Brain pericyte (primary cell): ENCODE measurements around the gene ZFPM1.

Experiments
- DNase-seq: peaks from one replicate; pipeline ENCODE4 v3.0.0-alpha.2; 2012; ENCODE audit warnings: low read depth, low spot score

Gene ZFPM1

DNA sequence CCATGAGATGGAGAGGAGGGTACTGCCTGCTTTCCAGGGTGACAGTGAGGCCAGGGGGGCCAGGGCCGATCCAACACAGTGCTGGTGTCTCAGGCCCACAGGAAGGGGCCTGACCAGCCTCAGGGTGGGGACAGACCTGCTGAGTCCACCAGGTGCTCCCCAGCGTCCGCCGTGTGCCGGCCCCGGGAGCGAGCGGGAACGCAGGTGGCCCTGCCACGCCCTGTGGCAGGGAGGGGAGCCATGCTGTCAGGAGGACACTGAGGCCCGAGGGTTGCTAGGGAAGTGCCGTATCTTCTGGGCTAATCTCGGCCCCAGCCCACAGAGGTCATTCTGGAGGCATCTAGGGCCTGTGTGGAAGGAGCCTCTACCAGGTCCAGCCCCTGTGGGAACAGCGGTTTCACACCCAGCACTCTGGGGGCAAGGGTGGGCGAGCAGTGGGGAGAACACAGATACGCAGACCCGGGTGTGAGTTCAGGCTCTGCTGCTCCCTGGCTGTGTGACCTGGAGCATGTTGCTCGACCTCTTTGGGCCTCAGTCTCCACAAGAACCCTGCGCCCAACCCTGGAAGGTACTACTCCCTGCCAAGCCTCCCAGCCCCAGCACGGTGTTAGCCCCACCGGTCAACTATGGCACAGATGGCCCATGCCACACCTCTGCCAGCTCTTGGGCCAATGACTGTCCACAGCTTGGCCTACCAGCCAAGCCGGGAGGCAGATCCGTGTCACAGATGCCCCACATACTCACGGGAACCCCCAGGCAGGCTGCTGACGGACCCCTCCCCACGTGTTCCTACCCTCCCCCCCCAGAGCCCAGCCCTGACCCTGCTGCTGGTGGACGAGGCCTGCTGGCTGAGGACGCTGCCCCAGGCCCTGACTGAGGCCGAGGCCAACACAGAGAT, 73.2 kb downstream of the ZFPM1 start:
- no peak for DNase-seq

DNA sequence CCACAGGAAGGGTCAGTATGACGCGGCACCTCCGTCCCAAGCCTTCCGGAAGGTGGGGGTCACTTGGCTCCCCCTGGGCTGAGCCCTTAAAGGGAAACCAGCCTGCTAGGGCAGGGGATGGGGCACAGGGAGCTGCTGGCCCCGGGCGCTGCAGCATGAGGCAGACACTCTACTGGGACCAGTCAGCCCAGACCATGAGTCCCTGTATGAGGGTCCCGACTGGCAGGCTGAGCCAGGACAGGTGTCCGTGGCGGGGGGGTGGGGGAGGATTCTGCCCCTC, 73.8 kb downstream of the ZFPM1 start:
- no peak for DNase-seq

DNA sequence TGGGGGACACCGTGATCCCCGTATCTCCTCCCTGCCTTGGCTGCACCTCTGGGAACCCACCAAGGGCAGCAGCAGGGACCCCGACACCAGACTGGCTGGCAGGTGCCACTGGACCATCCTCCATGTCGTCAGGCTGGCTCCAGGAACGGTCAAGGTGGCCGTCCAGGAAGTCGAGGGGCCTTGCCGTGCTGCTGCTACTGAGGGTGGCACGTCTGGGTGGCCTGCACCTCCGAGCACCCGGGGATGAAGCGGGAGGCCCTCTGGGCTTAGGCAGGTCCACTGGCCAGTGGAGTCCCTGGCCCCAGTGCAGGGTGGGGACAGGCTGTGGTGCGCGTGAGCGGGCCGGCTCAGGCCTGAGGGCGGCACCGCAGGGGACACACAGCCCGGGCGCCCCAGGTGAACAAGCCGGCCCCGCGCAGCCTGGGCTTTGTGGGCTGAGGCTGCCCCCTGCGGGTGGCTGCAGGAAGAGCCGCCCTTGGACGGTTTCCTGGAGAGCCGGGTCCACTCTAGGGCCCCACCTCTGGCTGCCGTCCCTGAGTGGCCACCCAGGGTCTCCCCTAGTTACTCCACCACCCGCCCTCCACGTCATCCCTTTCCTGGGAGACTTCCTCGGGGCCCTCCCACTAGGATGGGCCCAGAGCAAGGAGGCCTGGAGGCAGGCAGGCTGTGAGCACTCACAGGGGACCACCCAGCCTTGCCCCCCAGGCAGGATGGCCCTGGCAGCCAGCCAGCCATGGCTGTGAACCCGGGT, 74.3 kb downstream of the ZFPM1 start:
- DNase-seq: no peak

DNA sequence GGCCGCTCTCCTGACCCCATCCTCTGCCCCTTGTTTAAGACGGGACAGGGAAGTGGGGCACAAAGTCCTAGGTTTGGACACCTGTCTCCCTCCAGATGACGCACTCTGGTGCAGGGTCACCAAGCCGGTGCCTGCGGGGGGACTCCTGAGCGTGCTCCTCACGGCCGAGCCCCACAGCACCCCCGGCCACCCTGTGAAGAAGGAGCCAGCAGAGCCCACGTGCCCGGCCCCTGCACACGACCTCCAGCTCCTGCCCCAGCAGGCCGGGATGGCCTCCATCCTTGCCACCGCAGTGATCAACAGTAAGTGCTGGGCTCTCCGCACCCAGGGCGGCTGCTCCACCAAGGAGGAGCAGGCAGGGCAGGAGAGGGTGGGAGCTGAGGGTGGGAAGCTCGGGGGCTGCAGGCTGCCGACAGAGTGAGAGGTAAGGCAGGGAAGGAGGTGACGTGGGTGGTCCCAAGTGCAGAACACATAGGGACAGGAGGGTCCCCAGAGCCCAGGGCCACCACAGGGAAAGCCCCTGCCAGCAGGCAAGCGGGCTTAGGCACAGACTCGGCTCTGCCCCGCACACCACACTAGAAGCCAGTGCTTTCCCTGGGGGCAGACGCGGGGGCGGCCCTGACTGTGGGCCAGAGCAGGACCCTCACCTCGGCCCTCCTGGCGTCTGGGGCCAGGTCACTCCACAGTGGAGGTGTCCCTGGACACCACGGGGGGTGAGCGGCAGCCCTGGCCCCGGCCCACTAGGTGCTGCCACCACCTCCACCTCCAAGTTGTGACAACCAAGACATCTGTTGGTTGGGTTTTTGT, 75.1 kb downstream of the ZFPM1 start:
- DNase-seq: no peak

GRCh38 chr16:88528902-88529318, 75.8 kb downstream of the ZFPM1 start:
- DNase-seq: no peak

- no peak for DNase-seq
Observed at GRCh38 chr16:88529596-88529995, 76.5 kb downstream of the ZFPM1 start.

DNA sequence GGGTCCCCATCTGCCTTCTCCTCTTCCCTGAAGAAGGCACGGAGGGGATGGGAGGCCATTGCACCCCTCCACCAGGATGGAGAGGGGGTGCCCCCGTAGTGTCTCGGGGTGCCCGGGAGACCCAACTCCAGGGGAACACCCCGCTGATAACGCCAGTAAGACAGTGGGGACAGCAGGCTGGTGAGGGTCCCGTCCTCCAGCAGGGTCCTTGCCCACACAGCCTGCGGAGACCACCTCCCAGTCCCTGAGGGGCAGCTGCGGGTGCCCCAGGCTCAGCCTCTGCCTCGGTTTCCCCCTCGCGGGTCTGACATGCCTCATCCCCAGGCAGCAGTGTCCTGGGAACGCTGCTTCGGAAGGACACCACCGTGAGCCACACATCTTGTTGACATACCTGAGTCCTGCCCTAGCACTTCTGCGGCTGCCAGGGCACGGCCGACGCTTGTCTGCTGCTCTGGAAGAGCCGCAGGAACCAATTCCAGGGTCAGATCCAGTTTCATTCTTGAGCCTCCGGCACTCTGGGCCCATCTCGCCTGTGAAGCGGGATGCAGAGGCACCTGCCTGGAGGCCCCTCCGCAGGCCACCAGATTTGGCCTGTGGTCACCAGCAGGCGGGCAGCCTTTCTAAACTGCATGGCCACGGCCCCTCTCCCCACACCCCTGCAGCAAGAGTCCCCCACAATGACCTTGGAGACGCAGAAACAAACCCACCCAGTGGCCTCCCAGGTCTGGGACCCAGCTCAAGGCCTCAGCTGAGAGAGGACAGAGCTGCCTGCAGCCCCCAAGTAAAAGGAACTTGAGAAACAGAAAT, 77.2 kb downstream of the ZFPM1 start:
- DNase-seq: no peak

GRCh38 chr16:88530858-88531203, 77.8 kb downstream of the ZFPM1 start:
- no peak for DNase-seq

DNA sequence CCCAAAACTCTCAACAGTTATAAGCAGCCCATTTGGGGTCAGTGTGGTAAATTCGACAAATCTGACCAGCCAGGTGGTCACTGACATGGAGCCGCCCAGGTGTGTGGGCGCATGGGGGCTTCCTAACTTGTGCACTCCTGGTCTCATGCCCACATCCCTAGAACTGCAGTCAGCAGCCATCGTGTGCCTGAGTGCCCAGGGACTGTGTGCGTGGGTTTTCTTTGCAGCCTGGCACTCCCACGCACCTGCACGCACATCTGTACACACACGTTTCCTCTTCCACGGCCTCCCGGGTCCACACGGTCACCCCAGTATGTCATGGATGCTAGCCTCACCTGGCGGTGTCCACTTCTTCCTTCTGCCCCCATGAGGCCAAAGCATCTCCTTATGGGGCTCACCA, 78.3 kb downstream of the ZFPM1 start:
- no peak for DNase-seq

DNA sequence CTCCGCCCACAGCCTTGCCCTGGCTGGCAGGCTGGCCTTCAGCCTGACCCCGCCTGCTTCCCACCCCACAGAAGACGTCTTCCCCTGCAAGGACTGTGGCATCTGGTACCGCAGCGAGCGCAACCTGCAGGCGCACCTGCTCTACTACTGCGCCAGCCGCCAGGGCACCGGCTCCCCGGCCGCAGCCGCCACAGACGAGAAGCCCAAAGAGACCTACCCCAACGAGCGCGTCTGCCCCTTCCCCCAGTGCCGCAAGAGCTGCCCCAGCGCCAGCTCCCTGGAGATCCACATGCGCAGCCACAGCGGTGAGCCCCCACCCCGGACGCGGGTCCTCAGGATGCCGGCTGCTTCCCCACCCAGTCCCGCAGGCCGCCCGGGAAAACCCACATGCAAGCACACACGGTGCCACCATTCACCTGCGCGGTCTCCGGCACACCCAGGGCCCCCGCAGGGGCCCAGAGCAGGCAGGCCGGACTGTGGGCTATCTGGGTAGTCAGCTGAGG, 78.9 kb downstream of the ZFPM1 start:
- no peak for DNase-seq

DNA sequence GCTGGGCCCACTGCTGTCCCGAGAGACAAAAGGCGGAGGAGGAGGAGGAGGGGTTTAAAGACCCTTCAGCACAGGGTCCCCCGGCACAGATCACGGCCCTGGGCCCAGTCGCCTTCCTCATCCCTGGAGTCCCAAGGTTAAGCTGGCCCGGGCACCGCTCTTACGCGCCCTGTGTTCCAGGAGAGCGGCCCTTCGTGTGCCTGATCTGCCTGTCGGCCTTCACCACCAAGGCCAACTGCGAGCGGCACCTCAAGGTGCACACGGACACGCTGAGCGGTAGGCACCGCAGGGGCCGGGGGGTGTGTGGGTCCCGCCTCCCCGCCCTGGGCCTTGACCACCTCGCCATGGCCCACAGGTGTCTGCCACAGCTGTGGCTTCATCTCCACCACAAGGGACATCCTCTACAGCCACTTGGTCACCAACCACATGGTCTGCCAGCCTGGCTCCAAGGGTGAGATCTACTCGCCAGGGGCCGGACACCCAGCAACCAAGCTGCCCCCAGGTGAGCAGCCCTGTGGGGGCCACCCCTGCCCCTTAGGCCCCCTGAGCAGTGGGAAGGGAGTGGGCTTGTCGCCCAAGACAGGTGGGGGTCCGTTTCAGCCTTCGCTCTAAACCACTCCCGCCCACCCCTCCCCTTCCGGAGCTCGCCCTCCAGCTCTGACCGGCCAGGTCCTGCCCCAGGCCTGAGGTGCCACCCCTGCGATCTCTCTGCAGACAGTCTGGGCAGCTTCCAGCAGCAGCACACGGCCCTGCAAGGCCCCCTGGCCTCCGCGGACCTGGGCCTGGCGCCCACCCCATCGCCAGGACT, 79.6 kb downstream of the ZFPM1 start:
- DNase-seq: no peak

- no peak for DNase-seq
Observed at GRCh38 chr16:88533381-88533917, 80.4 kb downstream of the ZFPM1 start.

DNA sequence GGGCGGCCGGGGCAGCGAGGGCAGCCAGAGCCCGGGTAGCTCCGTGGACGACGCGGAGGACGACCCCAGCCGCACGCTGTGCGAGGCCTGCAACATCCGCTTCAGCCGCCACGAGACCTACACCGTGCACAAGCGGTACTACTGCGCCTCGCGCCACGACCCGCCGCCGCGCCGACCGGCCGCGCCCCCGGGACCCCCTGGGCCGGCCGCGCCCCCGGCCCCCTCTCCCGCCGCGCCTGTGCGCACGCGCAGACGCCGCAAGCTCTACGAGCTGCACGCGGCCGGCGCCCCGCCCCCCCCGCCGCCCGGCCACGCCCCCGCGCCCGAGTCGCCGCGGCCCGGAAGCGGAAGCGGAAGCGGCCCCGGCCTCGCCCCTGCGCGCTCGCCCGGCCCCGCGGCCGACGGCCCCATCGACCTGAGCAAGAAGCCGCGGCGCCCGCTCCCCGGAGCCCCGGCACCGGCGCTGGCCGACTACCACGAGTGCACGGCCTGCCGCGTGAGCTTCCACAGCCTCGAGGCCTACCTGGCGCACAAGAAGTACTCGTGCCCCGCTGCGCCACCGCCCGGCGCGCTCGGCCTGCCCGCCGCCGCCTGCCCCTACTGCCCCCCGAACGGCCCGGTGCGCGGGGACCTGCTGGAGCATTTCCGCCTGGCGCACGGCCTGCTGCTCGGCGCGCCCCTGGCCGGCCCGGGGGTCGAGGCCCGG, 81.0 kb downstream of the ZFPM1 start:
- DNase-seq: no peak

DNA sequence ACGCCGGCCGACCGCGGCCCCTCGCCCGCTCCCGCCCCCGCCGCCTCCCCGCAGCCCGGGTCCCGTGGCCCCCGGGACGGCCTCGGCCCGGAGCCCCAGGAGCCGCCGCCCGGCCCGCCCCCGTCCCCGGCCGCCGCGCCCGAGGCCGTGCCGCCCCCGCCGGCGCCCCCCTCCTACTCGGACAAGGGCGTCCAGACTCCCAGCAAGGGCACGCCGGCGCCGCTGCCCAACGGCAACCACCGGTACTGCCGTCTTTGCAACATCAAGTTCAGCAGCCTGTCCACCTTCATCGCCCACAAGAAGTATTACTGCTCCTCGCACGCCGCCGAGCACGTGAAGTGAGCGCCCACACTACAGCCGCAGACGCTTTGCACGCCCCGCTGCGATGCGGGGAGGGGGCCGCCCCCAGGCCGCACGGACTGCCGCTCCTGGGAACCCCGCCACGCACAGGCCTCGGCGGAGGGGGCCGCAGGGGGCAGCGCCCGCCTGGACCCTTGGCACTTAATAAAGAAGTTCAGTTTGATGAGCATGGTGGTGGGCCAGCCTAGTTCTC, 81.6 kb downstream of the ZFPM1 start:
- DNase-seq: no peak

GRCh38 chr16:88535191-88535856, 82.2 kb downstream of the ZFPM1 start:
- DNase-seq: no peak

GRCh38 chr16:88535857-88536222, 82.8 kb downstream of the ZFPM1 start:
- no peak for DNase-seq

DNA sequence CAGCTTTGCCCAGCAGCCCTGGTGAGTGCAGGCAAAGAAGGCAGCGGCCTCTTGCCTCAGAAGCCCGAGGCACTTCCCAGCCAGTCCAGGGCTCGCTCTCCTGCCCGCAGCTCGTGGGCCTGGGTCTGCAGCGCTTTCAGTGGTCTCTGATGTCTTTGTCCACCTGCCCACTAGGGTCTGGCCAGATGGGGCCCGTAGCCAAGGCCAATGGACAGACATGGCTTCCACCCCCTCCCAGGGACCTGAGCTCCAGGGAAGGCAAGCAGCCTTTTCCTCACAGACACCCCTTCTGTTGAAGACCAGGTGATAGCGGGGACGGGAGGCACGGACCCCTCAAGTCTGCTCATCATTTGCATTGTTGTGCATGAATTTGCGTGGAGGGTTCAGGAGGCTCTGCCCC, 83.4 kb downstream of the ZFPM1 start:
- no peak for DNase-seq

GRCh38 chr16:88536971-88537751, 84.1 kb downstream of the ZFPM1 start:
- no peak for DNase-seq
